ENCODE measurements around the gene PRR16.

Gene PRR16

GRCh38 chr5:120516805-120517204, 52.7 kb downstream of the PRR16 start:
- no peak for DNase-seq (ENCODE audit: low read depth in 2 of 2)

- no peak for DNase-seq (ENCODE audit: low read depth in 2 of 2)
These were observed 53.6 kb downstream of the PRR16 start for GRCh38 chr5:120517607-120518252.

GRCh38 chr5:120518581-120518980, 54.5 kb downstream of the PRR16 start:
- DNase-seq (ENCODE audit: low read depth in 2 of 2) = no peak

GRCh38 chr5:120527251-120527650, 63.2 kb downstream of the PRR16 start:
- no peak for DNase-seq (ENCODE audit: low read depth in 2 of 2)

DNA sequence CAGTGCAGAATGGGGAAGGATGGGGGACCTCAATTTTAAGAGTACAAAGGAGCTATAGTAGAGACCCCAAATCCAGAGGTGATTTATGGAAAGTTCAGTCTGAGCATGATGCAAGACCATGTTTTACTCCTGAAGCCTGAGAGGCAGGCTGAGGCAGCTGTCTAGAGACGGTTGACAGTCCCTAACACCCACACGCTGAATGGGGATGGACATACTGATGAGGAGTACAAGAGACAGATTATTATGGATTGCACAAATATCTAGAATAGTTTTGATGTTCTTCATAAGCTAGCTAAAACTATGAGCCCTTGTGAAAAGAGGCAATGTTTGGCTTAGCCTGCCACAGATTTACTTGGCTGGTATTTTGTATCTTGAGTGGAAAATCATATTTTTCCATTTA, 64.5 kb downstream of the PRR16 start:
- no peak for DNase-seq (ENCODE audit: low read depth in 2 of 2)

DNA sequence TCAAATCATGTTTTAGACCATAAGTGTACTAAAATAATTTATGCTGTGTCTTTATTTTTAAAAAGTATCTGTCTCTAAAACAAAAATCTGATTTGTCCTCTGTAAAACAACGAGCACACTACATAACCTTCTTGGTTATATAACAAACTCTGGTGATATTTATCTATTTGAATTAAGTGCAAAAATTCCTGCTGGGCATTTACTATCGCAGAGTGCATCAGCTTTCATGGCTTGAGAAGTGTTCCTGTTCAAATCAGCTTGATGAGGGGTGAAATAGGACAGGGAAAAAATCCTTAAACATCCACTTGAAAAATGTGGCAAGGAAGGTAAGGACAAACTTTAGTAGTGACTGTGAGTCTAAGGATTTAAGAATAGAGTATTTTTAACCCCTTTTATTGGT, 65.3 kb downstream of the PRR16 start:
- DNase-seq (ENCODE audit: low read depth in 2 of 2) = no peak

GRCh38 chr5:120531215-120531614, 67.1 kb downstream of the PRR16 start:
- no peak for DNase-seq (ENCODE audit: low read depth in 2 of 2)

- DNase-seq (ENCODE audit: low read depth in 2 of 2) = no peak
These were observed 68.7 kb downstream of the PRR16 start for GRCh38 chr5:120532835-120533234.

DNA sequence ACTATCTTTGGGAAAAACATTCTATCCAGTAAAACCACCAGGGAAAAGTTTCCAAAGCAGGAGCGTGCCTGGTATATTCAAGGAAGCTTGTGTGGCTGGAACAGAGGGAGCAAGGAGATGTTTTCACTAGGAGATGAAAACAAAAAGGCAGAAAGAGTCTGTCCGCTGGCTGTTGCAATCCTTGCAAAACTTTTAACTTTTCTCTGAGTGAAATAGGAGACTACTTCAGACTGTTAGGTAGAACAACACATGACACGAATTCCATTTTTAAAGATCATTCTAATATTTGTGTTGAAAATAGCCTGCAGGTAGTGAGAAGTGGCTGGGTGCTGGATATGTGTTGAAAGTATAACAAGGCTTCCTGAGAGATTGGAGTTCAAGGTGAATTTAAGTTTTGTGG, 69.5 kb downstream of the PRR16 start:
- DNase-seq (ENCODE audit: low read depth in 2 of 2) = no peak

DNA sequence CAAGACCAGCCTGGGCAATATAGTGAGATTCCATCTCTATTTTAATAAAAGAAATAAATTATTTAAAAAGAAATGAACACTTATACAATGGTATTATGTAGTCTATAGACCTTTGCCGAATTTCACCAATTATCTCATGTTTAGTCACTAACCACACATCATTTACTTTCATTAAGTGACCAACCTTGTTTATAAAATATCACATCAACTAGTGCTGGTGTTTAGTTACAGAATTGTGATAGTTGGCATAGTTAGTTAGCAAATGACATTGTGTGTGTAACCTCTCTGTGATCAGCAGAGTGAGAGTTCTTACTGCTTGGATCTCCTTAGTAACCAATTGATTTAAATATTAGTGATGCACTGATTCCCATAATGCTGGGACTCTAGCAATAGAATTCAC, 71.8 kb downstream of the PRR16 start:
- DNase-seq (ENCODE audit: low read depth in 2 of 2) = no peak

GRCh38 chr5:120538149-120538548, 74.0 kb downstream of the PRR16 start:
- DNase-seq (ENCODE audit: low read depth in 2 of 2) = no peak

GRCh38 chr5:120538644-120539043, 74.5 kb downstream of the PRR16 start:
- DNase-seq (ENCODE audit: low read depth in 2 of 2) = no peak

DNA sequence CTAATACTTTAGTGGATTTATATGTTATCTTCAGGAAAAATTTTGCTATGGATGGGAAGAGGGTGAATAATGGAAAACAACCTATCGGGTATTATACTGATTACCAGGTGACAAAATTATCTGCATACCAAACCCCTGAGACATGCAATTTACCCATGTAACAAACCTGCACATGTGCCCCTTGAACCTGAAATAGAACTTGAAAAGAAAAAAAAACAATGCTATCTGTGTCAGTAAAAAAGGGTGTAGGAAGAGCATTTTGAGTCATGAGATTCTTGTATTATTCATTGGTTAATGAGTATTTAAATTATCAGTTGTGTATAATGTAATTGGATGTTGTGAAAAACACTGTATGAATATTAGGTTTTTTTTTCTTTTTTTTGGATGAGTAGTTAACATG, 75.4 kb downstream of the PRR16 start:
- no peak for DNase-seq (ENCODE audit: low read depth in 2 of 2)

DNA sequence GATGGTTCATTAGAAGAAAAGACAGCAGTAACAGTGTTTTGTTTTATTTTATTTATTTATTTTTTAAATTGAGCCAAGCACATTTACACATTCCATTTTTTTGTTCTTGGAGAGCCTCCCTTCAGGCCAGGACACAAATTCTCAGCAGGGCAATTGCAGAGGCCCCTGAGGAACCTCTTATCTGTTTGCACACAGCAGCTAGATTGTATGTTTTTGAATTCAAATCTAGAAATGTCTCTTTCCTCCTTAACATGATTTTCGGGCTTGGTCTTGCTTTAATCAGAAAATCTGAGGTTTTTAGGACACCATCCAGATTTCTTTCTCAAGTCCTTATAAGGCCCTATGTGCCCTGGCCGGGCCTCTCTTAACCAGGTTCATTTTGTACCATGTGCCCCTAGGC, 76.0 kb downstream of the PRR16 start:
- no peak for DNase-seq (ENCODE audit: low read depth in 2 of 2)

GRCh38 chr5:120544043-120544442, 79.9 kb downstream of the PRR16 start:
- DNase-seq (ENCODE audit: low read depth in 2 of 2) = no peak

- no peak for DNase-seq (ENCODE audit: low read depth in 2 of 2)
These were observed 80.9 kb downstream of the PRR16 start for GRCh38 chr5:120545007-120545406.

DNA sequence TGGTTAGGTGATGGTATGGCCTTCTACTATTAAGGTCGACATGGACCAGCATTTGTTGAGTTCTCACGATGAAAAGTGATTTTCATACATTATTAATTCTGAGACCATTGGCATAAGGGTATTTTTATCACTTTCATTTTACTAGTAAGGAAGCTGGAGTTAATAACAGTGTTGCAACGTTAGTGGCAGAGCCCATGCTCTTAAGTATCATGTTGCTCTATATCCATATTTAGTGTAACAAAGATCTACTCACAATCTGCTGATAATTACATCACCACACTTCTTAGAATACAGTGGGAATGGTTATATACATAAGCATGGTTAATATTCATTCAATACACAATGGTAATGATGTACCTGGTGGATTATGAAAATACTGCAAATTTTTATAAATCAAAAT, 81.9 kb downstream of the PRR16 start:
- DNase-seq (ENCODE audit: low read depth in 2 of 2) = no peak

GRCh38 chr5:120546922-120547321, 82.8 kb downstream of the PRR16 start:
- DNase-seq (ENCODE audit: low read depth in 2 of 2) = no peak

GRCh38 chr5:120550358-120550757, 86.3 kb downstream of the PRR16 start:
- DNase-seq (ENCODE audit: low read depth in 2 of 2) = no peak

DNA sequence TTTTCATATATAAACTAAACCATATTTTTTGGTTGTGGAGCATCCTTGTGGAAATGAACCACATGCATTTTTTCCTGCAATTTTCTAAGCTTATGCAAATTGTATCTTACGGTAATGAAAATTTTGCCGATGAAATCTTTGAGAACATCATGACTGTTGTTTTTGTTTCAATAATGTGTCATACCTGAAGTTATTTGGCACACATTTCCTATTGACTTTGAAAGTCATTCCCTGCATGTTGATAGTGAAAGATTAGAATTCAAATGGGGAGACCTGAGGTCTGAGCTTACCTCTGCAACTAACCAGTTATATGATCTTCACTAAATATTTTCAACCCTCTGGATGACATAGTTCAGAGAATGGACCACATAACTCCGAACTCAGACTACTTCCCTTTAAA, 88.5 kb downstream of the PRR16 start:
- DNase-seq (ENCODE audit: low read depth in 2 of 2) = no peak

DNA sequence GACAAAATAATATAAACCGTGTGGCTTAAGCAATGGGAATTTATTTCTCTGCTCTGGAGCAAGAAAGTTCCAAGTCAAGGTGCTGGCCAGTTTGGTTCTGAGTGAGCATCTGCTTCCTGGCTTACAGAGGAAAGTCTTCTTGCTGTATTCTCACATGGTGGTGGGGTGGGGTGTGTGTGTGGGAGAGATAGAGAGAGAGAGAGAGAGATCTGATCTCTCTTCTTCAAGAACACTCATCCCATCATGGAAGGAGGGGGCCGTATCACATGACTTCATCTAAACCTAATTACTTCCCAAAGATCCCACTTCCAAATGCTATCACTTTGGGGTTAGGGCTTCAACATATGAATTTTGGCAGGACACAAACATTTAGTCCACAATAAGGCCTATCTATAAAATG, 91.2 kb downstream of the PRR16 start:
- DNase-seq (ENCODE audit: low read depth in 2 of 2) = no peak

DNA sequence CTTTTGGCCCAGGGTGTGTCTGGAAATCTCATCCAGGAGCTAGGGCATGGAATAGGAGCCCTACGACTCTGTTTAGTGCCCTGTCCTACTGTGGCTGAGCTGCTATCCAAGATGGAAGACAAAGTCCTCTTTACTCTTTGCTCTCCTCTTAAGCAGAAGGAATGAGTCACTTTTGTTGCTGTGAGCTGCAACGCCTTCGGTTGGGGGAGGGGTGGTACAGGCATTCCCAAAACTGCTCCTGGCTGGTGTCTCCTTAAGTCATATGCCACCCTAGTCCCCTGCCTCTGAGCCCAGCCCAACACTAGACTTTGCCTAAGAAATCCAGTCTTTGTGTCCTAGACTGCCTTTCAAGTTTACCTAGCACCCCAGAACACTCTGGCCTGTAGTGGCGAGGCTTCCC, 99.9 kb downstream of the PRR16 start:
- DNase-seq (ENCODE audit: low read depth in 2 of 2) = no peak

- no peak for DNase-seq (ENCODE audit: low read depth in 2 of 2)
These were observed 103.0 kb downstream of the PRR16 start for GRCh38 chr5:120567066-120567465.

GRCh38 chr5:120567921-120568320, 103.8 kb downstream of the PRR16 start:
- DNase-seq (ENCODE audit: low read depth in 2 of 2) = no peak
